Measurements from ENCODE around the gene CRIM1. TPM values are rescaled to one million over a fixed set of nuclear protein-coding genes. Genes with fewer than 3 reads are reported as not detected.
A peak's percentile ranks its signal among the peaks of the same experiment; 100 is the strongest.

The CRIM1 gene
- total RNA-seq, 1 experiment from 2014 or later = 27.6 TPM

DNA sequence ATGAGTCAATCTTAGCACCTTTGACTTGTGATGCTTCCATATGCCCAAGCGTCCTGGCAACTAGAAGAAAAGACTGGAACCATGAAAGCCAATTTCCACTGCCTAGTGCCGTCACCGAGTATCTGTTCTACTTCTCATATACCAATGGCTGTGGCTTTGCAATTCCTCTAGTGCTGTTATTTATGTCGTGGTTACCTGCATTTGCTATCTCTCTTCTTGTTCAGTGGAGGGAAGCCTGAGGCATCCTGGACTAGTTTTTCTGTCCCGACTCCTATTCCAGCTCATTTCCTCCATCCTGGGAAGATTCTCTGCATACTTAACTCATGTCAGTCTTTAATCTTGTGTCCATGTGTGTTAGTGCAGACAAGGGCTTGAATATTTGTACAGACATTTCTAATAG is 124.5 kb downstream of the CRIM1 start:
- H3K9me3 ChIP-seq (ENCODE audit: control insufficient read depth, low read depth, low read length) = peaks cover 4% of the 10 kb centered on the region

More for the DNA sequence above, 124.5 kb downstream of the CRIM1 start:
- Histone ChIP-seq H3K14ac (ENCODE audit: insufficient read depth, low read length) (no peak overlapping the region), H3K27ac (ENCODE audit: insufficient read length, low read depth, low read length) (no peak overlapping the region), H2AFZ (ENCODE audit: low read length) (no peak overlapping the region), H2AK5ac (ENCODE audit: insufficient read length, low read length) (no peak overlapping the region), H4K91ac (ENCODE audit: insufficient read length, low read depth, low read length) (no peak overlapping the region), H2BK12ac (ENCODE audit: insufficient read length, low read depth, low read length) (no peak overlapping the region), H3K18ac (ENCODE audit: insufficient read length, low read depth, low read length) (no peak overlapping the region), H3K4ac (ENCODE audit: low read depth, low read length) (no peak overlapping the region), H3K4me1 (ENCODE audit: insufficient read depth, low read length) (no peaks in the 10 kb centered on the region), H2BK5ac (ENCODE audit: insufficient read length, low read length) (no peak overlapping the region), H3K79me1 (ENCODE audit: insufficient read depth, low read depth, low read length, poor library complexity, severe bottlenecking) (no peaks in the 10 kb centered on the region), H3K56ac (ENCODE audit: insufficient read length, low read depth, low read length) (no peak overlapping the region), H3K27me3 (ENCODE audit: insufficient read depth, low read length) (no peaks in the 10 kb centered on the region), H3K4me2 (ENCODE audit: insufficient read depth, insufficient read length, low read length) (no peak overlapping the region), H3K23ac (ENCODE audit: insufficient read length, low read depth, low read length) (no peak overlapping the region), H3K79me2 (ENCODE audit: insufficient read depth, low read length) (no peaks in the 10 kb centered on the region), H2BK120ac (ENCODE audit: low read depth, low read length, poor library complexity, severe bottlenecking) (no peak overlapping the region), H2BK15ac (ENCODE audit: low read depth, low read length) (no peak overlapping the region), H3K9ac (ENCODE audit: extremely low read depth, insufficient read length, low read length) (no peak overlapping the region), H3T11ph (ENCODE audit: low read length) (no peak overlapping the region), H4K8ac (replicated peaks; ENCODE audit: insufficient read length, low read depth, low read length) (no peak overlapping the region), H4K5ac (ENCODE audit: insufficient read length, low read depth, low read length) (no peak overlapping the region), H4K20me1 (ENCODE audit: control insufficient read depth, insufficient read depth, insufficient read length) (no peaks in the 10 kb centered on the region), H2BK20ac (ENCODE audit: low read depth, low read length, poor library complexity, severe bottlenecking) (no peak overlapping the region), H3K23me2 (ENCODE audit: insufficient read length, low read depth, low read length, poor library complexity, severe bottlenecking) (no peaks in the 10 kb centered on the region)
- WGBS (ENCODE audit: extremely low coverage, insufficient read length, low lambda C conversion rate) = no CpG with 5 or more reads among the region's 5 CpGs
- H3K9me3 Mint-ChIP-seq = peaks cover 8 to 9% of the 10 kb centered on the region in 2 experiments
- H3K27me3 Mint-ChIP-seq (ENCODE audit: low read depth) = no peaks in the 10 kb centered on the region
- H3K4me1 Mint-ChIP-seq = peaks cover 2 to 7% of the 10 kb centered on the region in 2 experiments; a peak in 1 of 4 replicates
- peak overlapping the region in 2 of 3 experiments; percentile 30 to 51; a peak in 2 of 7 replicates for H3K27ac Mint-ChIP-seq
- no peak for TF ChIP-seq CTCF (conservative IDR thresholded peaks at IDR 0.05)
- peaks cover 40 to 88% (median 61%) of the 10 kb centered on the region in 3 experiments for H3K36me3 Mint-ChIP-seq (ENCODE audit: insufficient read depth in 1 of 3, low read depth in 3 of 3)
- no peak for DNase-seq
- H3K4me3 Mint-ChIP-seq = no peak overlapping the region
